H1 (cell line): Measurements from ENCODE around the gene LAMTOR3. TPM values are rescaled to one million over a fixed set of nuclear protein-coding genes. Genes with fewer than 3 reads are reported as not detected.

Source experiments
- CTCF ChIA-PET: fragments of 300-600 bp; sonication (Branson Sonifier 250); formaldehyde crosslinking; loops from one replicate; lab custom pipeline; 2021; ENCODE audit not compliant: partially characterized antibody; lab: Charles Lee
- POLR2A ChIA-PET: fragments of 300-600 bp; sonication (Branson Sonifier 250); formaldehyde crosslinking; loops from one replicate; lab custom pipeline; 2021; ENCODE audit warnings: inconsistent platforms; ENCODE audit not compliant: partially characterized antibody; lab: Charles Lee
- DNase-seq, 2 experiments: peaks; one replicate each; pipeline versions ENCODE4 v3.0.0 to v3.0.0-alpha.2; 2010 to 2022; ENCODE audit warnings: low spot score in 2 of 2, low read depth in 1 of 2, mixed read lengths in 1 of 2
- FAIRE-seq: peaks from 2 replicates; lab custom pipeline; 2011; peaks lifted over from hg19 to GRCh38; lab: Jason Lieb, UNC
- H2AFZ ChIP-seq: 2 replicates; pipeline ENCODE4 v1.8.1; 2012; ENCODE audit warnings: low read length, inconsistent platforms
- H2AK5ac ChIP-seq: 2 replicates; pipeline ENCODE4 v1.6.1; 2013; ENCODE audit warnings: low read depth, low read length
- H2BK120ac ChIP-seq: replicated peaks from 2 replicates; pipeline ENCODE3; 2013; ENCODE audit warnings: low read depth, low read length, inconsistent platforms
- H2BK12ac ChIP-seq: 2 replicates; pipeline ENCODE4 v1.6.1; 2013; ENCODE audit warnings: low read depth, low read length
- H2BK15ac ChIP-seq: 2 replicates; pipeline ENCODE4 v1.6.1; 2013; ENCODE audit warnings: low read length
- H2BK20ac ChIP-seq: 2 replicates; pipeline ENCODE4 v1.6.1; 2013; ENCODE audit warnings: low read length
- H2BK5ac ChIP-seq: 2 replicates; pipeline ENCODE4 v1.6.1; 2013; ENCODE audit warnings: low read depth, low read length
- H3K14ac ChIP-seq: 2 replicates; pipeline ENCODE4 v1.6.1; 2013; ENCODE audit warnings: inconsistent platforms; ENCODE audit not compliant: insufficient read length
- H3K18ac ChIP-seq: 2 replicates; pipeline ENCODE4 v1.6.1; 2013; ENCODE audit warnings: low read length; ENCODE audit errors: extremely low read depth
- H3K23ac ChIP-seq: 2 replicates; pipeline ENCODE4 v1.6.1; 2013; ENCODE audit warnings: inconsistent platforms; ENCODE audit not compliant: insufficient read length
- H3K23me2 ChIP-seq: 2 replicates; pipeline ENCODE4 v1.6.1; 2013; ENCODE audit warnings: low read depth, low read length
- H3K27ac ChIP-seq: 2 replicates; pipeline ENCODE4 v1.6.1; 2011; ENCODE audit warnings: low read depth, low read length, inconsistent platforms
- H3K27me3 ChIP-seq, 4 experiments: replicated peaks in 1 of 4; 1 replicate in 1 of 4; 2 replicates in 3 of 4; pipeline versions ENCODE4 v1.6.1 to v1.8.1; 2011 to 2013; ENCODE audit warnings: low read length in 3 of 4, mild to moderate bottlenecking in 3 of 4, inconsistent platforms in 2 of 4, mixed read lengths in 2 of 4, moderate library complexity in 1 of 4; ENCODE audit not compliant: control insufficient read depth in 3 of 4, insufficient read depth in 3 of 4; ENCODE audit errors: extremely low read depth in 1 of 4
- H3K36me3 ChIP-seq, 4 experiments: 2 replicates each; pipeline versions ENCODE4 v1.6.1 to v1.8.1; 2011 to 2013; ENCODE audit warnings: mild to moderate bottlenecking in 4 of 4, low read length in 3 of 4, moderate library complexity in 2 of 4, control low read depth in 1 of 4, inconsistent platforms in 1 of 4; ENCODE audit not compliant: insufficient read depth in 4 of 4, control insufficient read depth in 2 of 4
- H3K4ac ChIP-seq: replicated peaks from 2 replicates; pipeline ENCODE3; 2013; ENCODE audit warnings: low read length, low read depth, mixed read lengths, inconsistent platforms; ENCODE audit not compliant: insufficient read length
- H3K4me1 ChIP-seq, 4 experiments: replicated peaks in 1 of 4; 1 replicate in 1 of 4; 2 replicates in 3 of 4; pipeline versions ENCODE4 v1.6.1 to v1.8.1; 2011 to 2013; ENCODE audit warnings: low read length in 3 of 4, inconsistent platforms in 2 of 4, mixed read lengths in 1 of 4; ENCODE audit not compliant: insufficient read depth in 4 of 4, control insufficient read depth in 3 of 4
- H3K4me2 ChIP-seq, 2 experiments: 2 replicates each; pipeline versions ENCODE4 v1.6.1 to v1.8.1; 2011 to 2013; ENCODE audit warnings: low read depth in 2 of 2, low read length in 2 of 2, control low read depth in 1 of 2, inconsistent platforms in 1 of 2, mild to moderate bottlenecking in 1 of 2; ENCODE audit not compliant: insufficient read depth in 1 of 2
- H3K4me3 ChIP-seq, 4 experiments: fragments of 200-600, 300-600 bp in 1 of 4; sonication (generic), shearing (Covaris generic), sonication (Bioruptor Twin) in 1 of 4; 2 replicates each; pipeline versions ENCODE4 v1.5.1 to v1.8.1; 2011 to 2016; ENCODE audit warnings: low read length in 4 of 4, low read depth in 3 of 4, control low read depth in 2 of 4, inconsistent platforms in 2 of 4, mild to moderate bottlenecking in 2 of 4, mixed read lengths in 1 of 4, moderate library complexity in 1 of 4; ENCODE audit not compliant: insufficient read depth in 2 of 4; ENCODE audit errors: extremely low read depth in 1 of 4
- H3K56ac ChIP-seq: replicated peaks from 2 replicates; pipeline ENCODE3; 2013; ENCODE audit warnings: low read depth, mild to moderate bottlenecking, mixed read lengths, low read length, inconsistent platforms; ENCODE audit not compliant: insufficient read length
- H3K79me1 ChIP-seq: 2 replicates; pipeline ENCODE4 v1.6.1; 2013; ENCODE audit warnings: low read depth, low read length, control low read depth
- H3K79me2 ChIP-seq, 2 experiments: 2 replicates each; pipeline versions ENCODE4 v1.6.1 to v1.8.1; 2012 to 2013; ENCODE audit warnings: low read length in 2 of 2, mild to moderate bottlenecking in 2 of 2, inconsistent platforms in 1 of 2; ENCODE audit not compliant: insufficient read depth in 2 of 2, control insufficient read depth in 1 of 2
- H3K9ac ChIP-seq, 4 experiments: replicated peaks in 1 of 4; 1 replicate in 1 of 4; 2 replicates in 3 of 4; pipeline versions ENCODE4 v1.6.1 to v1.8.1; 2011 to 2013; ENCODE audit warnings: low read depth in 3 of 4, low read length in 3 of 4, control low read depth in 2 of 4, mild to moderate bottlenecking in 2 of 4, moderate library complexity in 2 of 4, inconsistent platforms in 1 of 4; ENCODE audit errors: extremely low read depth in 1 of 4
- H3K9me3 ChIP-seq, 2 experiments: 2 replicates each; pipeline versions ENCODE4 v1.6.1 to v1.8.1; 2012 to 2013; ENCODE audit warnings: mild to moderate bottlenecking in 2 of 2, moderate library complexity in 2 of 2, control low read depth in 1 of 2, inconsistent platforms in 1 of 2, low read depth in 1 of 2, low read length in 1 of 2, mixed read lengths in 1 of 2; ENCODE audit not compliant: insufficient read depth in 2 of 2
- H4K20me1 ChIP-seq, 2 experiments: replicated peaks in 1 of 2; 2 replicates each; pipeline versions ENCODE3 to v1.8.1; 2011 to 2013; ENCODE audit warnings: inconsistent platforms in 2 of 2, low read length in 2 of 2, mild to moderate bottlenecking in 1 of 2; ENCODE audit not compliant: insufficient read depth in 2 of 2, control insufficient read depth in 1 of 2
- H4K5ac ChIP-seq: 2 replicates; pipeline ENCODE4 v1.6.1; 2013; ENCODE audit warnings: low read length, low read depth, mixed read lengths, inconsistent platforms; ENCODE audit not compliant: insufficient read length
- H4K8ac ChIP-seq: 2 replicates; pipeline ENCODE4 v1.8.0; 2013; ENCODE audit warnings: mild to moderate bottlenecking, moderate library complexity, low read length, inconsistent platforms; ENCODE audit not compliant: insufficient read depth; ENCODE audit errors: extremely low read depth
- H4K91ac ChIP-seq: replicated peaks from 2 replicates; pipeline ENCODE3; 2013; ENCODE audit warnings: low read length, mixed read lengths, inconsistent platforms; ENCODE audit not compliant: insufficient read length
- SP1 ChIP-seq: IDR thresholded peaks from 2 replicates; pipeline ENCODE4 v1.6.1; 2011; ENCODE audit warnings: low read depth, low read length
- TEAD4 ChIP-seq: IDR thresholded peaks from 2 replicates; pipeline ENCODE4 v1.6.1; 2012; ENCODE audit warnings: low read depth, low read length, inconsistent platforms, mixed read lengths
- polyA plus RNA-seq, 7 experiments: library from polyadenylated mRNA; depleted of rRNA in 3 of 7; stranded (reverse) in 5 of 7; unstranded in 2 of 7; fragments of >200 nt in 5 of 7; fragments of 200-250 nt in 2 of 7; gene quantifications; 1 replicate in 5 of 7; 2 replicates in 1 of 7; 4 replicates in 1 of 7; pipeline versions ENCODE4 v1.2.1 to v1.2.3, GENCODE V29; 2011 to 2013; ENCODE audit warnings: missing spikeins in 2 of 7, mixed read lengths in 2 of 7
- total RNA-seq: library from RNA; stranded (reverse); fragmentation: NEBNext Ultra II Directional; extraction: Animal tissue kit (Norgen Biotek cat#: 25700); gene quantifications from 2 replicates; pipeline ENCODE4 v1.2.1, GENCODE V29; 2021

The LAMTOR3 gene
- total and polyA plus RNA-seq, 2 of the 8 experiments (the other 6 are each of a cell fraction or from before 2014, with no cell fraction given), result 25.1 to 34.4 TPM

DNA sequence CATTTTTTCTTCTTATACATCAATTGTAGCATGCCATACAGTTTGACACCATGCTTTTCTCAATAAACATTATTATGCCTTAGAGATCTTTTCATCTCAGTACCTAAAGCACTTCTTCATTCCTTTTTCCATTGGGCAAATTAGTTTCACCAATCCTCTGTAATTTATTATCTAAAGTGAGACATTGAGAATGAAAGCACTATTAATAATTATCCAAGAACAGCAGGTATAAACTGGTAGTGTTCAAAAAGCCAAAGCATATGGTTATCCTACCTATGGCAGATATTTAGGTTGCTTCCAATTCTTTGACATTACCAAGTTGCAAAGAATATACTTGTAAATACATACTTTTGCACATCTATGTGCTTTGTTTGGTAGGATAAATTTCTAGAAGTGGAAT is 15.6 kb downstream of the LAMTOR3 start:
- H3K79me2 ChIP-seq, result no peaks in the 10 kb centered on the region
- no peak for TF ChIP-seq TEAD4
- no peak for TF ChIP-seq SP1
- H2BK15ac ChIP-seq, result no peak overlapping the region
- ChIA-PET CTCF (no interaction called here), POLR2A (no interaction called here)
- no peak overlapping the region for H3K14ac ChIP-seq
- no peaks in the 10 kb centered on the region for H3K27me3 ChIP-seq
- H3K4me1 ChIP-seq, result no peaks in the 10 kb centered on the region
- H2BK5ac ChIP-seq, result no peak overlapping the region
- H3K36me3 ChIP-seq, result peaks cover 0 to 16% (median 6%) of the 10 kb centered on the region in 4 experiments; a peak in 4 of 8 replicates
- no peak overlapping the region for H3K56ac ChIP-seq
- H2AFZ ChIP-seq, result no peak overlapping the region
- no peaks in the 10 kb centered on the region for H4K20me1 ChIP-seq
- H2BK12ac ChIP-seq, result no peak overlapping the region
- no peaks in the 10 kb centered on the region for H3K79me1 ChIP-seq
- no peak overlapping the region for H3K4me2 ChIP-seq
- H2BK120ac ChIP-seq, result no peak overlapping the region
- no peaks in the 10 kb centered on the region for H3K23me2 ChIP-seq
- no peak overlapping the region for H3K18ac ChIP-seq
- no peak overlapping the region for H2BK20ac ChIP-seq
- no peak overlapping the region for H3K4ac ChIP-seq
- no peak overlapping the region for H4K91ac ChIP-seq
- no peak overlapping the region for H4K5ac ChIP-seq
- FAIRE-seq (no peak), DNase-seq (no peak)
- H3K27ac ChIP-seq, result no peak overlapping the region
- no peak overlapping the region for H3K4me3 ChIP-seq
- H3K23ac ChIP-seq, result no peak overlapping the region
- no peak overlapping the region for H2AK5ac ChIP-seq
- no peak overlapping the region for H4K8ac ChIP-seq
- no peaks in the 10 kb centered on the region for H3K9me3 ChIP-seq
- H3K9ac ChIP-seq, result no peak overlapping the region
